OCI-LY7 (cell line): Measurements from ENCODE around the gene EIF4H. TPM values are rescaled to one million over a fixed set of nuclear protein-coding genes. Genes with fewer than 3 reads are reported as not detected.
"Not testable (repeated sequence)": the region's sequence is repeated elsewhere in the genome, so short reads cannot be mapped to it uniquely, and the experiment has no call there.

Experiments used
- BruUV-seq: library from RNA; stranded (reverse); fragments of 400-500 nt; replicated peaks from 2 replicates; lab custom pipeline; 2021; lab: Mats Ljungman, UMichigan
- CTCF ChIA-PET: fragments of 300-600 bp; sonication (Branson Sonifier 250); formaldehyde crosslinking; loops from one replicate; lab custom pipeline; 2022; ENCODE audit warnings: antibody characterized with exemption; ENCODE audit not compliant: unreplicated experiment; lab: Charles Lee
- POLR2A ChIA-PET: fragments of 300-600 bp; sonication (Branson Sonifier 250); formaldehyde crosslinking; loops from one replicate; lab custom pipeline; 2022; ENCODE audit warnings: antibody characterized with exemption; lab: Charles Lee
- DNase-seq: peaks from one replicate; pipeline ENCODE4 v3.0.0-alpha.2; 2015; ENCODE audit warnings: low spot score
- H2AFZ ChIP-seq: fragments of 200-600 bp; sonication (generic), shearing (Covaris generic); 2 replicates; pipeline ENCODE4 v1.6.1; 2014; ENCODE audit warnings: mild to moderate bottlenecking, antibody characterized with exemption, low read length, moderate library complexity
- H3K27ac ChIP-seq: fragments of 200-600 bp; sonication (generic); 2 replicates; pipeline ENCODE4 v1.5.1; 2014; ENCODE audit warnings: mixed run types, low read depth, mild to moderate bottlenecking, moderate library complexity, low read length, inconsistent platforms; ENCODE audit not compliant: poor library complexity, severe bottlenecking
- H3K36me3 ChIP-seq: fragments of 200-600 bp; sonication (generic); 2 replicates; pipeline ENCODE4 v1.6.1; 2014; ENCODE audit warnings: mild to moderate bottlenecking, antibody characterized with exemption, low read length, moderate library complexity, mixed read lengths; ENCODE audit not compliant: insufficient read depth
- H3K4me1 ChIP-seq: fragments of 200-600 bp; sonication (generic); 2 replicates; pipeline ENCODE4 v1.5.1; 2014; ENCODE audit warnings: mild to moderate bottlenecking, low read length; ENCODE audit not compliant: insufficient read depth, poor library complexity, severe bottlenecking
- H3K4me2 ChIP-seq: fragments of 200-600 bp; sonication (generic); 2 replicates; pipeline ENCODE4 v1.6.1; 2014; ENCODE audit warnings: mild to moderate bottlenecking, low read length
- H3K4me3 ChIP-seq: fragments of 200-600 bp; sonication (generic); 2 replicates; pipeline ENCODE4 v1.5.1; 2014; ENCODE audit warnings: mild to moderate bottlenecking, low read depth, low read length; ENCODE audit not compliant: poor library complexity, severe bottlenecking
- H3K79me2 ChIP-seq: fragments of 200-600 bp; sonication (generic); 2 replicates; pipeline ENCODE4 v1.6.1; 2016; ENCODE audit warnings: low read depth, mild to moderate bottlenecking, low read length, moderate library complexity, mixed read lengths; ENCODE audit not compliant: insufficient read depth
- H3K9me2 ChIP-seq: fragments of 200-600 bp; sonication (generic); 2 replicates; pipeline ENCODE4 v1.6.1; 2016; ENCODE audit warnings: mild to moderate bottlenecking, low read length, mixed read lengths; ENCODE audit not compliant: insufficient read depth
- H3K9me3 ChIP-seq: fragments of 200-600 bp; sonication (generic); 2 replicates; pipeline ENCODE4 v1.6.1; 2014; ENCODE audit warnings: mild to moderate bottlenecking, mixed run types, low read length, mixed read lengths
- H4K20me1 ChIP-seq: fragments of 200-600 bp; sonication (generic); 2 replicates; pipeline ENCODE4 v1.6.1; 2014; ENCODE audit warnings: mild to moderate bottlenecking, antibody characterized with exemption, low read length, moderate library complexity, mixed read lengths; ENCODE audit not compliant: insufficient read depth
- CTCF ChIP-seq: fragments of 200-600 bp; sonication (generic); conservative IDR thresholded peaks from 2 replicates; pipeline ENCODE4 v1.5.1; 2014; ENCODE audit warnings: mild to moderate bottlenecking, antibody characterized with exemption, low read length, moderate library complexity, mixed read lengths
- EZH2phosphoT487 ChIP-seq: fragments of 200-600 bp; sonication (generic); IDR thresholded peaks from 2 replicates; pipeline ENCODE4 v1.6.1; 2018; ENCODE audit warnings: low read depth, borderline replicate concordance, mild to moderate bottlenecking, mixed run types, antibody characterized with exemption, low read length, moderate library complexity, mixed read lengths
- intact Hi-C: fragments of 100-400 bp; cut with micrococcal nuclease; formaldehyde crosslinking; loops from one replicate; pipeline ENCODE4 v1.10.0; 2022; ENCODE audit not compliant: unreplicated experiment
- total RNA-seq, 2 experiments: library from RNA; depleted of rRNA in 1 of 2; stranded (reverse); fragments of >200 nt in 1 of 2; shearing (Covaris generic) in 1 of 2; gene quantifications; 2 replicates each; pipeline ENCODE4 v1.2.3, GENCODE V29; 2014 to 2022

The EIF4H gene
- total RNA-seq, 2 experiments from 2014 or later = 202 to 345 TPM

- Histone ChIP-seq H2AFZ (no peak overlapping the region), H3K9me2 (no peaks in the 10 kb centered on the region), H3K4me1 (no peaks in the 10 kb centered on the region), H3K4me3 (no peak overlapping the region), H3K36me3 (peaks cover 93% of the 10 kb centered on the region), H3K4me2 (no peak overlapping the region), H3K9me3 (no peaks in the 10 kb centered on the region), H3K27ac (no peak overlapping the region), H3K79me2 (peaks cover 26% of the 10 kb centered on the region), H4K20me1 (0 out of 2 replicates have a peak, but pooled peaks cover under 1% of the 10 kb centered on the region)
- POLR2A ChIA-PET = interaction anchor here (0.6 to 2.0 kb wide), 5 partner anchors 10 to 113 kb away, joined by 3 to 8 read pairs (median 5); partner anchors contain the start of gene EIF4H
- CTCF ChIA-PET = interaction anchor here (1.3 kb wide), 1 partner anchor 10 kb away, joined by 3 read pairs; no protein-coding TSS in a partner anchor
- intact Hi-C loops = no loop called here
- TF ChIP-seq CTCF (no peak), EZH2phosphoT487 (no peak)
- DNase-seq = no peak
- no TSS peak for BruUV-seq
Observed at GRCh38 chr7:74193054-74193453, 18.9 kb downstream of the EIF4H start.

GRCh38 chr7:74193913-74194312, 19.8 kb downstream of the EIF4H start:
- no peak overlapping the region for H2AFZ ChIP-seq
- CTCF ChIA-PET = interaction anchor here (0.6 to 1.3 kb wide), 2 partner anchors 11 to 12 kb away, joined by 3 read pairs; no protein-coding TSS in a partner anchor
- H3K36me3 ChIP-seq = peaks cover 85% of the 10 kb centered on the region
- H3K9me2 ChIP-seq = no peaks in the 10 kb centered on the region
- POLR2A ChIA-PET = interaction anchor here (0.7 to 2.0 kb wide), 3 partner anchors 14 to 79 kb away, joined by 3 to 8 read pairs (median 5); partner anchors contain the start of gene EIF4H
- no peak overlapping the region for H3K4me3 ChIP-seq
- no peak for TF ChIP-seq EZH2phosphoT487
- no peak for TF ChIP-seq CTCF
- H3K4me1 ChIP-seq = no peaks in the 10 kb centered on the region
- no peak overlapping the region for H3K4me2 ChIP-seq
- BruUV-seq = no TSS peak
- H3K27ac ChIP-seq = no peak overlapping the region
- no peaks in the 10 kb centered on the region for H4K20me1 ChIP-seq
- no peaks in the 10 kb centered on the region for H3K9me3 ChIP-seq
- intact Hi-C loops = no loop called here
- no peak for DNase-seq
- peaks cover 18% of the 10 kb centered on the region; the same call in 1 of the 2 replicates for H3K79me2 ChIP-seq

GRCh38 chr7:74194686-74195085, 20.5 kb downstream of the EIF4H start:
- H3K9me3 ChIP-seq = no peaks in the 10 kb centered on the region
- ChIA-PET POLR2A (interaction anchor here (2.0 kb wide), 1 partner anchor 15 kb away, joined by 5 read pairs; no protein-coding TSS in a partner anchor), CTCF (no interaction called here)
- no peak overlapping the region for H2AFZ ChIP-seq
- no peaks in the 10 kb centered on the region for H3K4me1 ChIP-seq
- H4K20me1 ChIP-seq = no peaks in the 10 kb centered on the region
- TF ChIP-seq EZH2phosphoT487 (no peak), CTCF (no peak)
- no peaks in the 10 kb centered on the region for H3K9me2 ChIP-seq
- H3K79me2 ChIP-seq = peaks cover 10% of the 10 kb centered on the region; the same call in 1 of the 2 replicates
- peaks cover 77% of the 10 kb centered on the region for H3K36me3 ChIP-seq
- H3K4me2 ChIP-seq = no peak overlapping the region
- no TSS peak for BruUV-seq
- DNase-seq = no peak
- intact Hi-C loops = no loop called here
- no peak overlapping the region for H3K27ac ChIP-seq
- no peak overlapping the region for H3K4me3 ChIP-seq

- BruUV-seq, H3K9me3 ChIP-seq, DNase-seq: not testable (repeated sequence)
Observed at GRCh38 chr7:74195139-74195860, 21.1 kb downstream of the EIF4H start.

More at GRCh38 chr7:74195139-74195860, 21.1 kb downstream of the EIF4H start:
- POLR2A ChIA-PET, intact Hi-C loops, H3K9me2 ChIP-seq, H3K4me1 ChIP-seq, H3K79me2 ChIP-seq, H4K20me1 ChIP-seq, H3K27ac ChIP-seq, H2AFZ ChIP-seq, H3K4me3 ChIP-seq, H3K4me2 ChIP-seq, CTCF ChIA-PET: not testable (repeated sequence)
- H3K36me3 ChIP-seq = peaks cover 71% of the 10 kb centered on the region
